ENCODE measurements around the gene GALK1. TPM values are rescaled to one million over a fixed set of nuclear protein-coding genes. Genes with fewer than 3 reads are reported as not detected.

GALK1 gene
- total and polyA plus RNA-seq, 4 donors: 23.0 to 70.5 (median 44.0) TPM

- Histone ChIP-seq H3K9ac (ENCODE audit: insufficient read depth in 1 of 2, low read length in 2 of 2) (peak overlapping the region in 1 of 2 donors; percentile 83), H3K4me3 (no peak overlapping the region), H3K36me3 (ENCODE audit: control insufficient read depth in 4 of 4, insufficient read depth in 4 of 4, low read length in 4 of 4) (peaks cover 3 to 18% (median 7%) of the 10 kb centered on the region in 4 donors), H3K27ac (ENCODE audit: low read depth in 1 of 2, low read length in 1 of 2) (no peak overlapping the region), H3K4me1 (ENCODE audit: control insufficient read depth in 5 of 5, insufficient read depth in 5 of 5, low read length in 5 of 5) (peaks cover 2 to 11% (median 5%) of the 10 kb centered on the region in 5 donors), H3K27me3 (ENCODE audit: control insufficient read depth in 3 of 3, insufficient read depth in 3 of 3, low read length in 2 of 3) (no peaks in the 10 kb centered on the region), H3K9me3 (ENCODE audit: control insufficient read depth in 4 of 4, insufficient read depth in 3 of 4, low read length in 3 of 4) (no peaks in the 10 kb centered on the region)
- 68 to 82% methylated on average over 6 of the region's 6 CpGs for WGBS, 2 donors
- DNase-seq (peak in 1 of 3 donors; percentile 45), ATAC-seq (ENCODE audit: insufficient read depth, low FRiP score) (no peak)
- TF ChIP-seq CTCF (IDR thresholded peaks at IDR 0.05; ENCODE audit: control extremely low read depth, extremely low read depth): no peak
These were observed 26.3 kb upstream of the GALK1 start for GRCh38 chr17:75791254-75791653.

- Histone ChIP-seq H3K4me3 (peak overlapping the region; percentile 56), H3K9ac (ENCODE audit: insufficient read depth in 1 of 2, low read length in 2 of 2) (peak overlapping the region; percentile 99), H3K36me3 (ENCODE audit: control insufficient read depth in 4 of 4, insufficient read depth in 4 of 4, low read length in 4 of 4) (no peaks in the 10 kb centered on the region), H3K9me3 (ENCODE audit: control insufficient read depth in 4 of 4, insufficient read depth in 3 of 4, low read length in 3 of 4) (no peaks in the 10 kb centered on the region), H3K27me3 (ENCODE audit: control insufficient read depth in 3 of 3, insufficient read depth in 3 of 3, low read length in 2 of 3) (no peaks in the 10 kb centered on the region), H3K27ac (ENCODE audit: low read depth in 1 of 2, low read length in 1 of 2) (peak overlapping the region; percentile 91 to 93), H3K4me1 (ENCODE audit: control insufficient read depth in 5 of 5, insufficient read depth in 5 of 5, low read length in 5 of 5) (peaks cover 5 to 39% (median 15%) of the 10 kb centered on the region in 5 donors)
- 8 to 18% methylated on average over 30 to 43 of the region's 43 CpGs for WGBS, 2 donors
- TF ChIP-seq CTCF (IDR thresholded peaks at IDR 0.05; ENCODE audit: control extremely low read depth, extremely low read depth): no peak
- peak; percentile 95 to 97 (median 96) for DNase-seq
- ATAC-seq (ENCODE audit: insufficient read depth, low FRiP score): peak; percentile 87
These were observed 20.3 kb upstream of the GALK1 start for GRCh38 chr17:75785016-75785890.

- TF ChIP-seq CTCF (IDR thresholded peaks at IDR 0.05; ENCODE audit: control extremely low read depth, extremely low read depth): no peak
- Histone ChIP-seq H3K9ac (ENCODE audit: insufficient read depth in 1 of 2, low read length in 2 of 2) (peak within 1 kb of the TSS; percentile 99), H3K36me3 (ENCODE audit: control insufficient read depth in 4 of 4, insufficient read depth in 4 of 4, low read length in 4 of 4) (no peaks in the 10 kb centered on the region), H3K27me3 (ENCODE audit: control insufficient read depth in 3 of 3, insufficient read depth in 3 of 3, low read length in 2 of 3) (no peaks in the 10 kb centered on the region), H3K4me3 (peak within 1 kb of the TSS; percentile 56), H3K27ac (ENCODE audit: low read depth in 1 of 2, low read length in 1 of 2) (peak within 1 kb of the TSS; percentile 91 to 93), H3K4me1 (ENCODE audit: control insufficient read depth in 5 of 5, insufficient read depth in 5 of 5, low read length in 5 of 5) (peaks cover 5 to 39% (median 15%) of the 10 kb centered on the region in 5 donors), H3K9me3 (ENCODE audit: control insufficient read depth in 4 of 4, insufficient read depth in 3 of 4, low read length in 3 of 4) (no peaks in the 10 kb centered on the region)
- ATAC-seq (ENCODE audit: insufficient read depth, low FRiP score) (peak; percentile 87), DNase-seq (peak; percentile 99 to 100 (median 100))
- WGBS, 2 donors: 0% methylated on average over 34 to 45 of the region's 45 CpGs
These were observed 19.6 kb upstream of the GALK1 start, which contains the start of gene UNK for GRCh38 chr17:75784473-75785015. Gene UNK, plus strand, starts transcription at chr17:75784806. Its CDS starts 75 bp downstream, at chr17:75784881.

Measured in lung (tissue), 12 donors.